ENCODE data around the gene EIF5A2.
"Not testable (repeated sequence)": the region's sequence is repeated elsewhere in the genome, so short reads cannot be mapped to it uniquely, and the experiment has no call there.

- TF ChIP-seq RARB (CRISPR knock-in tag; IDR thresholded peaks at IDR 0.05); GLIS3 (CRISPR knock-in tag; IDR thresholded peaks at IDR 0.05); ISL1 (CRISPR knock-in tag; IDR thresholded peaks at IDR 0.05); ZNF70 (CRISPR knock-in tag; IDR thresholded peaks at IDR 0.05); ZNF8 (CRISPR knock-in tag; IDR thresholded peaks at IDR 0.05); CSDC2 (CRISPR knock-in tag; IDR thresholded peaks at IDR 0.05); ZNF565 (CRISPR knock-in tag; conservative IDR thresholded peaks at IDR 0.05; ENCODE audit: low read depth); PATZ1 (CRISPR knock-in tag; IDR thresholded peaks at IDR 0.05; ENCODE audit: borderline replicate concordance); TSHZ2 (CRISPR knock-in tag; IDR thresholded peaks at IDR 0.05): not testable (repeated sequence)
Measured at GRCh38 chr3:170884109-170884930, 24.1 kb downstream of the EIF5A2 start.
